Transverse colon (tissue), 4 donors: Measurements from ENCODE around the gene ZFPL1. TPM values are rescaled to one million over a fixed set of nuclear protein-coding genes. Genes with fewer than 3 reads are reported as not detected.

Source experiments
- DNase-seq: peaks from one replicate; pipeline ENCODE4 v3.0.0-alpha.2; 2019
- H3K27ac ChIP-seq, 4 donors: fragments of 200-600 bp; sonication (generic); 2 replicates each; pipeline ENCODE4 v1.5.1; 2016 to 2018; ENCODE audit warnings: inconsistent platforms in 4 of 4
- H3K27me3 ChIP-seq: fragments of 200-600 bp; sonication (generic); 2 replicates; pipeline ENCODE4 v1.5.1; 2017; ENCODE audit warnings: inconsistent platforms
- H3K36me3 ChIP-seq, 4 donors: fragments of 200-600 bp; sonication (generic); 2 replicates each; pipeline ENCODE4 v1.5.1; 2017 to 2019; ENCODE audit warnings: inconsistent platforms in 4 of 4
- H3K4me1 ChIP-seq, 4 donors: fragments of 200-600 bp; sonication (generic); 2 replicates each; pipeline ENCODE4 v1.5.1; 2017 to 2020; ENCODE audit warnings: inconsistent platforms in 4 of 4
- H3K4me3 ChIP-seq, 4 donors: fragments of 200-600 bp; sonication (generic); 1 replicate in 1 of 4; 2 replicates in 3 of 4; pipeline versions ENCODE4 v1.5.1 to v1.6.1; 2017 to 2019; ENCODE audit warnings: inconsistent platforms in 4 of 4
- H3K9me3 ChIP-seq, 2 donors: fragments of 200-600 bp; sonication (generic); 2 replicates each; pipeline ENCODE4 v1.5.1; 2017 to 2019; ENCODE audit warnings: inconsistent platforms in 2 of 2
- CTCF ChIP-seq, 5 experiments: fragments of 200-600 bp in 3 of 5; fragments of 450-650 bp in 2 of 5; sonication (generic) in 3 of 5; IDR thresholded peaks; 1 replicate in 2 of 5; 2 replicates in 3 of 5; pipeline ENCODE4 v1.5.1; 2016 to 2017; ENCODE audit warnings: antibody characterized with exemption in 5 of 5, inconsistent platforms in 3 of 5, mild to moderate bottlenecking in 2 of 5, moderate library complexity in 1 of 5
- EP300 ChIP-seq: sonication (generic); formaldehyde crosslinking; IDR thresholded peaks from one replicate; pipeline ENCODE4 v1.6.1; 2017; ENCODE audit warnings: antibody characterized with exemption, low read depth
- POLR2A ChIP-seq: fragments of 450-650 bp; IDR thresholded peaks from one replicate; pipeline ENCODE4 v1.6.1; 2016; ENCODE audit warnings: antibody characterized with exemption, mild to moderate bottlenecking, moderate library complexity
- POLR2AphosphoS5 ChIP-seq, 3 donors: sonication (generic); formaldehyde crosslinking; IDR thresholded peaks; one replicate each; pipeline ENCODE4 v1.6.1; 2016; ENCODE audit warnings: antibody characterized with exemption in 3 of 3
- WGBS, 2 donors: methylation state at CpG; one replicate each; pipeline ENCODE4 v1.1.5; 2018; ENCODE audit warnings: low coverage in 1 of 2; 5-methylcytosine and 5-hydroxymethylcytosine counted together
- in situ Hi-C, 4 donors: fragments of 200-750 bp; cut with MboI; loops; one replicate each; pipeline versions ENCODE4 v1.15.0 to v1.15.1; 2017; ENCODE audit warnings: low sequenced_read_pairs in 3 of 4, low pct_ligation_motif_present in 1 of 4, low pct_unique_long_range_greater_than_20kb in 1 of 4
- intact Hi-C: fragments of 100-400 bp; cut with DNase I; formaldehyde crosslinking; loops from one replicate; pipeline ENCODE4 v1.15.1; 2023; ENCODE audit warnings: low total_unique reads
- small RNA-seq, 4 donors: library from RNA; depleted of rRNA; stranded (forward); fragments of <200 nt; gene quantifications; one replicate each; pipeline ENCODE3, GENCODE V24; 2016
- total RNA-seq, 4 donors: library from RNA; depleted of rRNA; stranded (reverse); fragments of >200 nt; gene quantifications; one replicate each; pipeline ENCODE4 v1.1.0, GENCODE V29; 2016

ZFPL1 gene
- total RNA-seq, 4 donors from 2014 or later: 44.5 to 105 (median 64.2) TPM

- H3K36me3 ChIP-seq: peaks cover 0 to 15% (median 7%) of the 10 kb centered on the region in 4 donors
- DNase-seq: no peak
- peaks cover 17 to 39% (median 31%) of the 10 kb centered on the region in 4 donors for H3K4me1 ChIP-seq
- no peak for TF ChIP-seq POLR2A
- no peak for TF ChIP-seq EP300
- TF ChIP-seq CTCF (IDR thresholded peaks at IDR 0.05): no peak
- TF ChIP-seq POLR2AphosphoS5 (IDR thresholded peaks at IDR 0.05): no peak
- no peaks in the 10 kb centered on the region for H3K9me3 ChIP-seq
- peak overlapping the region in 3 of 4 donors; percentile 73 to 82 (median 78) for H3K4me3 ChIP-seq
- intact Hi-C loops: no loop called here
- in situ Hi-C loops: loop anchor here in 1 of 4 donors (10.0 kb wide), 1 partner anchor 49 kb away; the partner anchor contains the start of gene CAPN1
- peak overlapping the region; percentile 94 to 97 (median 95) for H3K27ac ChIP-seq
- WGBS, 2 donors: 16 to 52% methylated on average over 4 to 11 of the region's 11 CpGs
- H3K27me3 ChIP-seq: no peaks in the 10 kb centered on the region
Measured at GRCh38 chr11:65135633-65136145, 51.7 kb downstream of the ZFPL1 start.

GRCh38 chr11:65136515-65137096, 52.6 kb downstream of the ZFPL1 start:
- no peak overlapping the region for H3K4me3 ChIP-seq
- 64 to 100% methylated on average over 1 to 15 of the region's 15 CpGs for WGBS, 2 donors
- peaks cover 17 to 39% (median 31%) of the 10 kb centered on the region in 4 donors for H3K4me1 ChIP-seq
- no peaks in the 10 kb centered on the region for H3K9me3 ChIP-seq
- H3K36me3 ChIP-seq: peaks cover 0 to 8% (median 2%) of the 10 kb centered on the region in 4 donors
- TF ChIP-seq POLR2AphosphoS5 (IDR thresholded peaks at IDR 0.05): peak in 2 of 3 donors; percentile 63 to 70
- peak; percentile 55 for TF ChIP-seq POLR2A
- TF ChIP-seq CTCF (IDR thresholded peaks at IDR 0.05): no peak
- no peak for TF ChIP-seq EP300
- intact Hi-C loops (no loop called here), in situ Hi-C loops (loop anchor here in 1 of 4 donors (10.0 kb wide), 1 partner anchor 48 kb away; the partner anchor contains the start of gene CAPN1)
- peak overlapping the region; percentile 94 to 97 (median 95) for H3K27ac ChIP-seq
- DNase-seq: peak; percentile 63
- H3K27me3 ChIP-seq: no peaks in the 10 kb centered on the region

Small RNA genes lying within 50 kb of the gene (small RNA-seq; reads per million reads assigned to genes)
- 0 reads per million in 4 donors for gene SNX15

Other genes starting within 250 kb of the ZFPL1 start
- gene CDC42BPG, start 239.6 kb upstream of the ZFPL1 start, total RNA-seq: 10 to 100 TPM; 32.6 to 82.3 (median 46.9) TPM
- gene EHD1, start 205.6 kb upstream of the ZFPL1 start, total RNA-seq: 100 to 1,000 TPM in 2 of 4 donors, 10 to 100 TPM in 2; 67.9 to 202 (median 116) TPM
- 10 to 100 TPM; 30.1 to 82.3 (median 46.4) TPM for gene ATG2A, start 167.0 kb upstream of the ZFPL1 start, total RNA-seq
- gene PPP2R5B, start 159.5 kb upstream of the ZFPL1 start, total RNA-seq: 10 to 100 TPM; 16.7 to 38.1 (median 26.8) TPM
- gene GPHA2, start 148.3 kb upstream of the ZFPL1 start, total RNA-seq: 1 to 10 TPM in 1 of 4 donors, not detected in 3; 6.0 TPM
- gene MAJIN, start 112.1 kb upstream of the ZFPL1 start, total RNA-seq: not detected
- 10 to 100 TPM in 3 of 4 donors, 1 to 10 TPM in 1; 4.0 to 13.9 (median 11.2) TPM for gene BATF2, start 87.3 kb upstream of the ZFPL1 start, total RNA-seq
- gene ARL2, start 70.1 kb upstream of the ZFPL1 start, total RNA-seq: 100 to 1,000 TPM in 1 of 4 donors, 10 to 100 TPM in 3; 28.4 to 147 (median 85.8) TPM
- gene SNX15, start 56.8 kb upstream of the ZFPL1 start, total RNA-seq: 10 to 100 TPM in 3 of 4 donors, 1 to 10 TPM in 1; 1.9 to 53.3 (median 35.9) TPM
- 100 to 1,000 TPM in 1 of 4 donors, 10 to 100 TPM in 2, 1 to 10 TPM in 1; 3.7 to 105 (median 12.9) TPM for gene SAC3D1, start 43.0 kb upstream of the ZFPL1 start, total RNA-seq
- 100 to 1,000 TPM in 1 of 4 donors, 10 to 100 TPM in 2, not detected in 1; 13.8 to 105 (median 75.6) TPM for gene NAALADL1, start 25.7 kb upstream of the ZFPL1 start, total RNA-seq
- gene CDCA5, start 182 bp upstream of the ZFPL1 start, total RNA-seq: 1 to 10 TPM in 3 of 4 donors, not detected in 1; 1.9 to 2.6 (median 2.5) TPM
- 100 to 1,000 TPM; 252 to 560 (median 437) TPM for gene VPS51, start 12.0 kb downstream of the ZFPL1 start, total RNA-seq
- 10 to 100 TPM; 29.4 to 59.5 (median 42.3) TPM for gene TM7SF2, start 27.6 kb downstream of the ZFPL1 start, total RNA-seq
- gene ZNHIT2, start 33.5 kb downstream of the ZFPL1 start, total RNA-seq: 10 to 100 TPM in 3 of 4 donors, 1 to 10 TPM in 1; 9.6 to 40.8 (median 12.2) TPM
- 100 to 1,000 TPM; 594 to 986 (median 662) TPM for gene FAU, start 37.9 kb downstream of the ZFPL1 start, total RNA-seq
- gene MRPL49, start 38.1 kb downstream of the ZFPL1 start, total RNA-seq: 100 to 1,000 TPM in 1 of 4 donors, 10 to 100 TPM in 3; 10.5 to 119 (median 60.9) TPM
- gene SYVN1, start 50.3 kb downstream of the ZFPL1 start, total RNA-seq: 10 to 100 TPM; 20.5 to 72.6 (median 51.9) TPM
- not detected for gene SPDYC, start 86.0 kb downstream of the ZFPL1 start, total RNA-seq
- gene CAPN1, start 97.7 kb downstream of the ZFPL1 start, total RNA-seq: 1,000 to 10,000 TPM in 1 of 4 donors, 100 to 1,000 TPM in 3; 211 to 1,179 (median 376) TPM
- gene POLA2, start 177.7 kb downstream of the ZFPL1 start, total RNA-seq: 10 to 100 TPM in 1 of 4 donors, 1 to 10 TPM in 3; 3.0 to 17.5 (median 6.2) TPM
- 10 to 100 TPM in 3 of 4 donors, 1 to 10 TPM in 1; 9.1 to 22.7 (median 14.5) TPM for gene CDC42EP2, start 230.6 kb downstream of the ZFPL1 start, total RNA-seq
- 10 to 100 TPM; 29.1 to 50.9 (median 37.6) TPM for gene DPF2, start 249.6 kb downstream of the ZFPL1 start, total RNA-seq